ENCODE data around the gene ABHD14A.

ABHD14A gene

DNA sequence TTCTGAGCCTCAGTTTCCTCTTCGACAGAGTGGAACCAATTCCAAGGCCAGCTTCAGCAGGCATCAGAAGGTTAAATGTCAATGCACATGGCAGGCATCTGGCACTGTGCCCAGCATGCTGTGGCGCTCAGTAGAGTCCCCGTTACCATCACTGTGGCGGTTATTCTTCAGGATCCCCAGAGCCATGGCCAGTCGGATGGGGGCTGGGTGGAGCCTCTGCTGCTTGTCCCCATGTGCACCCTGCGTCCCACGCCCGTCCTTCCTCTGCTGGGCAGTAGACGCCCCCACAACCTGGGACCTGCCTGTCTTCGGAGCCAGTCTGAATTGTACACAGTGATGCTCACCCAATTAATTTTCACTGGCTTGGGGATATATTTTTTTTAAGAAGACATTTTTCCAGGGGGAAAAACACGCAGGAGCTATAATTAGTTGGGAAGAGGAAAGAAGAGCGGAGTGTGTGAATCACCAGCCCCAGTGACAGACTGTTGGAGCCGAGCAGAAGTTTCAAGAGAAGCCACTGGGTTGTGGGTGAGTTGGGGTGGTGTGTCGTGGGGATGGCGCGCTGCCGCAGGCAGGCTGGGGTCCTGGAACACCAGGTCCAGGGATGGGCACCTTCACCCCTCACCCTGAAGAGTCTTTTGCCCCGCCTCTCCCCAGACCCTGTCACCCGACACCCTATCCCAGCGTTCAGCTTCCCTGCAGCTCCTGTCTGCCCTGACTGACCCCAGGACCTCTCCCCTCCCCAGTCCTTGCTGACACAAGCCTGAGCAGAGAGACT, 47.6 kb downstream of the ABHD14A start:
- TF ChIP-seq CTCF (IDR thresholded peaks at IDR 0.05; ENCODE audit: insufficient read depth, low read depth, low read length, missing control alignments) = no peak
- DNase-seq (ENCODE audit: low read depth) = no peak
- no peak overlapping the region for H3K4me3 ChIP-seq (ENCODE audit: low read length)

DNA sequence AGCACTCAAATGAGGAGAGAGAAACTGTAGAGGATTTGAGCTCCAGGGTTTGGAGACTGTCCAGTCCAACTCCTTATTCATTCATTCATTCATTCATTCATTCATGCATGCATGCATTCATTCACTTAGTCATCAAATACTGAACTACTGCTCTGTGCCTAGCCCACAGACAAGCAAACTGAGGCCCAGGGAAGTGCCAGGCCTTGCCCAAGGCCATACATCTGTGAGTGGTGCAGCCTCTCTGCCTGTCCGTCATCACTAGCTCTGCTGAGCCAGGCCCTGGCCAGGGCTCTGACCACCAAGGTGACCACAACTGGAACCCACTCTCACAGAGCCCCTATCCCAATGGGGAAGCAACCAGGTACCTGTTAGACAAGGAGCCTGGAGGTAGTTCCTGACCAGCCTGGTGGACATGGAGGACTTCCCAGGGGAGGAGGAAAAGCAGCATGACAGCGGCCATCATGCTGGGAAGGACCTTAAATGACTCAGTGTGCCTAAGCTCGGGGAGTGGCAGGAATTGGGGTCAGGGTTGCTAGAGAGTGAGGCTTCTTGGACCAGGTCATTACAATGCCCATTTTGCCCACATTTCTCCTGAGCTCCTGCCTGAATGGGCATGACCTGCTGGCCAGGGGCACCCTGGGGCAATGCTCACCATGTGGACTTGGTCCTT, 48.4 kb downstream of the ABHD14A start:
- no peak overlapping the region for H3K4me3 ChIP-seq (ENCODE audit: low read length)
- no peak for DNase-seq (ENCODE audit: low read depth)
- no peak for TF ChIP-seq CTCF (IDR thresholded peaks at IDR 0.05; ENCODE audit: insufficient read depth, low read depth, low read length, missing control alignments)

DNA sequence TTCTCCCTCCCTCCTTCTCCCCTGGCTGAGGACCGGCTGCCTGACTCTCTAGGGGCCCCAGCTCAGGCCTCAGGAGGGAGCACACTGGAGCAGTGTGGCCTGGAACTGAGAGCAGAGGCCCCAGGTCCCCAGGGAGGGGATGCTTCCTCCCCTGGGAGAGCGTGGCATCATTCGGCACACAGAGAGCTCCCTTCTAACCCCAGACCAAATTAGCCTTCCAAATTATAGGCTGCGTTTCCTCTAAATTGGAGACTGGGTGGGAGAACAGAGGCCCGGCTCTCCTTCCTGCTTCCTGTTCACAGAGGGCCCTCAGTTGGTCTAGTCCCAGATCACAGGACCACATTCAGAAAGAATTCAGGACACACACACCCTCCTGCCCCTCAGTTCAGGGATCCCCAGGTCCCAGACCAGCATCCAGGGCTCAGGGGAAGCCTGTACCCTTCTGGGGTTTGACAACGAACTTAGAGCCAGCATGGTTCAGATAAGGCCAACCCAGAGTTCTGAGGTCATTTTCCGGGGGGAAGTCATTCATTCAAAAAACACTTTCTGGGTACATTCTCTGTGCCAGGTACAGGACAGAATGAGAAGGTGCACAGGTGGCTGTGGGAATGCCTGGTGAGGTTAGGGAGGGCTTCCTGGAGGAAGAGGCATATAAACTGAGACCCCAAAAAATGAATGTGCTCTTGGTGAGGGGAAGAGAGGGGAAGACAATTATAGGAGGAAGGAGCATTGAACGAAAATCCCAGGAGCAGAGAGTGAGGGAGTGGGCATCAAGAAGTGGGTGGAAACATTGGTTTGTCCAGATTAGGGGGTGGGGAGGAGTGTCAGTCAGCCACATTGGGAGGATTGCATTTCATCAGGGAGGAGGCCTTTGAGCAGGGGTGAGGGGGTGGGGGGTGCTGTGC, 49.2 kb downstream of the ABHD14A start:
- TF ChIP-seq CTCF (IDR thresholded peaks at IDR 0.05; ENCODE audit: insufficient read depth, low read depth, low read length, missing control alignments) = no peak
- H3K4me3 ChIP-seq (ENCODE audit: low read length) = no peak overlapping the region
- no peak for DNase-seq (ENCODE audit: low read depth)

GRCh38 chr3:52024765-52025452, 50.0 kb downstream of the ABHD14A start:
- DNase-seq (ENCODE audit: low read depth) = no peak
- TF ChIP-seq CTCF (IDR thresholded peaks at IDR 0.05; ENCODE audit: insufficient read depth, low read depth, low read length, missing control alignments) = no peak
- no peak overlapping the region for H3K4me3 ChIP-seq (ENCODE audit: low read length)

DNA sequence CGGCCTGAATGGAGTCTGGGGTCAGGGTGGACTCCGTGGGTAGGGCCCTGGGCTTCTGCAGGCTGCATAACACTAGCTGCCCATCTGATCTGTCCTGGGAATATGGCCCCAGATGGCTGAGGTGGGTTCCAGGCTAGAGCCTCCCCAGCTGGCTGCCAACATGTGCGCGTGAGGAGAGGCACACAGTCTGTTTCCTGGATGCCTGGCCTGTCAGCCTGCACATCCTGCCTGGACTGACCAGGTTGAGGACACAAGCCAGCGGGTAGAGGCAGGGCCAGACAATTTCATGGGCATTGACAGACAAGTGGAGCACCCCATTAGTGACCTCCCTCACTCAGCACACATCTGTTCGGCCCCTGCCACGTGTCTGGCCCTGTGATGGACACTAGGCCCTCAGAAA, 50.6 kb downstream of the ABHD14A start:
- DNase-seq (ENCODE audit: low read depth) = no peak
- TF ChIP-seq CTCF (IDR thresholded peaks at IDR 0.05; ENCODE audit: insufficient read depth, low read depth, low read length, missing control alignments) = no peak
- no peak overlapping the region for H3K4me3 ChIP-seq (ENCODE audit: low read length)

- H3K4me3 ChIP-seq (ENCODE audit: low read length) = no peak overlapping the region
- TF ChIP-seq CTCF (IDR thresholded peaks at IDR 0.05; ENCODE audit: insufficient read depth, low read depth, low read length, missing control alignments) = no peak
- no peak for DNase-seq (ENCODE audit: low read depth)
Measured at GRCh38 chr3:52026041-52026440, 51.2 kb downstream of the ABHD14A start.

All from epithelial cell of esophagus (primary cell).